D721Med (cell line): Measurements from ENCODE around the gene TMIGD1.
"Not testable (repeated sequence)": the region's sequence is repeated elsewhere in the genome, so short reads cannot be mapped to it uniquely, and the experiment has no call there.

Experiments
- DNase-seq: peaks from one replicate; pipeline ENCODE4 v3.0.0; 2011; ENCODE audit warnings: low spot score; ENCODE audit not compliant: insufficient read length
- FAIRE-seq: peaks from 2 replicates; lab custom pipeline; 2011; peaks lifted over from hg19 to GRCh38; lab: Jason Lieb, UNC
- TF ChIP-seq, protein P1 (sequence below): IDR thresholded peaks from 2 replicates; pipeline ENCODE4 v1.5.1; 2012; ENCODE audit warnings: mild to moderate bottlenecking, control low read depth; ENCODE audit not compliant: insufficient read depth; ENCODE audit errors: missing control alignments

Gene TMIGD1

DNA sequence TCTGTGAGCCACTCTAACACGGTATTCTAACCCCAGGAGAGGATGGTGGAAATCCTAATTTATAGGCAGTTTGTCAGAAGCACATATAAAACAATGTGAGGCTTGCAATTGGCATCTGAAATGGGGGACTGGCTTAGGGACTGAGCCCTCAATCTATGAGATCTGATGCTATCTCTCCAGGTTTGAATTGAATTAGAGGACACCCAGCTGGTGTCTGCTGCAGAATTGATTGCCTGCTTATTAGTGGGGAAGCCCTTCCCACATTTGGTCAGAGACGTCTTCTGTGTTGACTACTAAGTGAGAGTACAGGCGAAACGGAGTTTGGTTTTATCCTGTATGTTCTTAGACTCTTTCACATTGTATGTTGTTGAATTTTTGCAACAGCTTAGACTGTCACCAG is 13.6 kb upstream of the TMIGD1 start:
- DNase-seq (no peak), FAIRE-seq (no peak)
- TF ChIP-seq, protein P1, sequence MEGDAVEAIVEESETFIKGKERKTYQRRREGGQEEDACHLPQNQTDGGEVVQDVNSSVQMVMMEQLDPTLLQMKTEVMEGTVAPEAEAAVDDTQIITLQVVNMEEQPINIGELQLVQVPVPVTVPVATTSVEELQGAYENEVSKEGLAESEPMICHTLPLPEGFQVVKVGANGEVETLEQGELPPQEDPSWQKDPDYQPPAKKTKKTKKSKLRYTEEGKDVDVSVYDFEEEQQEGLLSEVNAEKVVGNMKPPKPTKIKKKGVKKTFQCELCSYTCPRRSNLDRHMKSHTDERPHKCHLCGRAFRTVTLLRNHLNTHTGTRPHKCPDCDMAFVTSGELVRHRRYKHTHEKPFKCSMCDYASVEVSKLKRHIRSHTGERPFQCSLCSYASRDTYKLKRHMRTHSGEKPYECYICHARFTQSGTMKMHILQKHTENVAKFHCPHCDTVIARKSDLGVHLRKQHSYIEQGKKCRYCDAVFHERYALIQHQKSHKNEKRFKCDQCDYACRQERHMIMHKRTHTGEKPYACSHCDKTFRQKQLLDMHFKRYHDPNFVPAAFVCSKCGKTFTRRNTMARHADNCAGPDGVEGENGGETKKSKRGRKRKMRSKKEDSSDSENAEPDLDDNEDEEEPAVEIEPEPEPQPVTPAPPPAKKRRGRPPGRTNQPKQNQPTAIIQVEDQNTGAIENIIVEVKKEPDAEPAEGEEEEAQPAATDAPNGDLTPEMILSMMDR: no peak

DNA sequence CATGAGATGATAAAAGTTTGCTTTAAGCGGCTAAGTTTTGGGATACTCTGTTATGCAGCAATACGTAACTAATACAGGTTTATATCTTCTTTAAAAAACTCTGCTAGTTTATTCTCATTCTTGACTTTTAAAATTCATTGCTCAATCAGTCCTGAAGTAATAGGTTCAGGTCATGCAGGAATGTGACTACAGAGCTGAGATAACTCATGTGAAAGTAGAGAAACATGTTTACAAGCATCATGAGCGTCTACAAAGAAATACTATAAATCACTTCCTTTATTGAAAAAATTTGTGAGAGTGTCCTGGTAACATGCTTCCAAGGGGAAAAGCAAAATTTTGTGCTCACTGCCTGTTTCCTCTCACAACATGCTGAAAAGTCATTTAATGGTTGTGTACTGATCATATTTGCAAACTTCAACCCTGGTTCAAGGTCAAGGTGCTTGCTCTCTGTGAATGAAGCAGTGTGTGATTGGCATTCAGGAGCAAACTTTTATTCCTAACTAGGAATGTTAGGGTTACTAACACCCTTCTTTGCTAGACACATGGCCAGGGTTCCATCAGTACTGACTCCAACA is 12.5 kb upstream of the TMIGD1 start:
- FAIRE-seq (no peak), DNase-seq (no peak)
- TF ChIP-seq, protein P1: no peak

DNA sequence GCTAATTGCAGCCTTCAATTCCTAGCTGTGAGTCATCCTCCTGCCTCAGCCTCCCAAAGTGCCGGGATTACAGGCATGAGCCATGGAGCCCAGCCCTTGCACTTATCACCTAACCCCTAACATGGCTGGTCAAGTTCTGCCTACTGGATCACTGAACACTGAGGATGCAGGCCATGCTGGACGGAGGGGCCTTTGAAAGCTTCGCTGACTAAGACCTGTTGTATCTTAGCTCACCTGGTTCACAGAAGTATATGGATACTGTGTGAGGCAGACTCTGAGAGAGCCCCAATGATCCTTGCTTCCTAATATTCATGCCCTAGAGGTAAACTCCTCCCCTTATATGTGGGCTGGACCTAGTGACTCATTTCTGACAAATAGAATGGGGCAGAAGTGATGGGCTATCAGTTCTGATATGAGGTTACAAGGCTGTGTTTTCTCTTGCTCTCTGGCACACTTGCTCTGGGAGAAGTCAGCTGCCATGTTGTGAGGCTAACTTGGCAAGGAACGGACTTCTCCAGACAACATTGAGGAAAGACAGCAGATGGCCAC is 11.7 kb upstream of the TMIGD1 start:
- DNase-seq: no peak
- TF ChIP-seq, protein P1: no peak
- no peak for FAIRE-seq

DNA sequence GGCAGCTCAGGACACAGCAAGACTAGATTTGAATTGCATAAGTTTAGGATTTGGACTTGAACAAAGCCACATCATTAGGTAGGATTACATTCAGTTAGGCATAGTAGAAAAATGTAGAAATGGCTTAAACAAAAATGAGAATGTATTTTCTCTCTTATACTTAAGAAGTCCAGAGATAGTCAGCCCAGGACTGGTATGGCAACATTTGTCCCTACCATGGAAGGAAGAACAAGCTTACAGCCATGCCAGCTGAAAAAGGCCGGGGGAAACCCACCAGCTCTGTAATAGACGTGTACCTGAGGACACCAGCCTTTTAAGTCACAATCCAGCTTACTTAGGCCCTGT is 11.2 kb upstream of the TMIGD1 start:
- FAIRE-seq (no peak), DNase-seq (no peak)
- TF ChIP-seq, protein P1: no peak

DNA sequence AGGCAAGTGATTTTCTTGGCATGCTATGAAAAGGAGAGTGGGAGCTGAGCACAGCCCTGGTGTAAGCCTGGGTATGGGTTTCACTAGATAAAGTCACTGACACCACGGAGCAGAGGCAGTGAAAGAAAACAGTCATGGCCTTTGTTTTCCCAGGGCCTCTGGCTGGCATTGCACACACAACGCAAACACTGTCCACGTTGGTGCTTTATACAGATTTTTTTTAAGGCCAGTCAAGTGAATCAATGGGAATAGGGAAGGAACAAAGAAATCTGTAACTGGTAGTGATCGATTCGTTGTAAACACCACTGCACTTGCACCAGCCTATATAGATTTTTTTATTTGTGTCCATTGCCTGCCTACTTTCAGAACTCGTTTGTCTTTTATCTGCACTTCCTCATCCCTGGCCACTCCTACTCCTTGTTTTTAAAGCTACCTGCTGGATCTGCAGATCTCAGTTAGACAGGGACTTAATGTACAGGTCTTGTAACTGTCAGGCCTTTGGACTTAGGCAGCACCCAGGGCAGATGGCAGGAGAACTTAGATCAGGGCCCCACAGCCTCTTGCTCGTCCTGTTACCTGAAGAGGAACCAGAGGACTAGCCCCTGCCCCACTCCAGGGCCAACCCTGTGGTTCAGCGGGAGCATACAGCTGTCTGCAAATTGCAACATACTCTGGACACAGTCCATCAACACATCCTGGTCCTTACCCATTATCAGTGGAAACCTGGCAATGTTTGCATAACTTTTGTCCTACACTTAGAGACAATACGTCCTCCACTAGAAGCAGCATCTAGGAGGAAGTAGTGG is 10.6 kb upstream of the TMIGD1 start:
- TF ChIP-seq, protein P1: no peak
- FAIRE-seq: no peak
- no peak for DNase-seq

DNA sequence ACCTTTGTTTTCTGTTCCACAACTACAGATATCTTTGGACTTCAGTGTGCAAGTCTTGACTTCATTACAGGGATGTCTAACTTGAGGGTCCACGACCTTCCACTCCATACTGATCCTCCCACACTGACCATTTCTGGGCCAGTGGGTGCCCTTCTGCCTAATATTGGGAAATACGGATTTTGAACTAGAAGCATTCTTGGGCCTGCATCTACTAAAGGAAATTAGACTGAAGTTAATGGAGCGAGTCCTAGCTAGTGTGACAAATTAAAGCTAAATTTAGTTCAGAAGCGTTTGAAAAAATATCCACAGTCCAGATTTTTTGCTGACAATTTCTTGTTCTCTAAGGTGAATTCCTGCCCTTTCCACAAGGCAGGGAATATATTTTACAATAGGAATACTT is 9.9 kb upstream of the TMIGD1 start:
- DNase-seq (no peak), FAIRE-seq (no peak)
- TF ChIP-seq, protein P1: no peak

DNA sequence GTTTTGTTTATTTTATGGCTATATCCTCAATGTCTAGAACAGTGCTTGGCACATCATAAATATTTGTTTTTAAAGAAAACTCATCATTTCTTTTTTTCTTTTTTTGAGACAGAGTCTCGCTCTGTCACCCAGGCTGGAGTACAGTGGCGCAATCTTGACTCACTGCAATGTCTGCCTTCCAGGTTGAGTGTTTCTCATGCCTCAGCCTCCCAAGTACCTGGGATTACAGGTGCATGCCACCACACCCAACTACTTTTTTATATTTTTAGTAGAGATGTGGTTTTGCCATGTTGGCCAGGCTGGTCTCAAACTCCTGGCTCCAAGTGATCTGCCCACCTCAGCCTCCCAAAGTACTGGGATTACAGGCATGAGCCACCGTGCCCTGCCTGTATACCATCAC is 9.4 kb upstream of the TMIGD1 start:
- DNase-seq, FAIRE-seq: not testable (repeated sequence)
